Parathyroid adenoma (tissue), 2 donors: ENCODE results near the gene XPC.
A peak's percentile ranks its signal among the peaks of the same experiment; 100 is the strongest.

Source experiments
- H2AFZ ChIP-seq: fragments of 300-600 bp; sonication (generic); one replicate; pipeline ENCODE4 v1.7.0; 2017; ENCODE audit warnings: antibody characterized with exemption, mild to moderate bottlenecking
- H3K27ac ChIP-seq: fragments of 300-600 bp; sonication (generic); one replicate; pipeline ENCODE4 v1.7.0; 2017
- H3K27me3 ChIP-seq: fragments of 300-600 bp; sonication (generic); one replicate; pipeline ENCODE4 v1.7.0; 2017; ENCODE audit warnings: low read length; ENCODE audit not compliant: control insufficient read depth, insufficient read depth
- H3K36me3 ChIP-seq: fragments of 300-600 bp; sonication (generic); one replicate; pipeline ENCODE4 v1.7.0; 2017; ENCODE audit warnings: low read length; ENCODE audit not compliant: control insufficient read depth, insufficient read depth
- H3K4me1 ChIP-seq: fragments of 300-600 bp; sonication (generic); one replicate; pipeline ENCODE4 v1.7.0; 2017; ENCODE audit warnings: control low read depth
- H3K4me2 ChIP-seq: fragments of 300-600 bp; sonication (generic); one replicate; pipeline ENCODE4 v1.7.0; 2017; ENCODE audit warnings: low read length
- H3K4me3 ChIP-seq: fragments of 300-600 bp; sonication (generic); one replicate; pipeline ENCODE4 v1.7.0; 2017; ENCODE audit warnings: low read depth, low read length
- H3K79me2 ChIP-seq: fragments of 300-600 bp; sonication (generic); one replicate; pipeline ENCODE4 v1.7.0; 2017; ENCODE audit warnings: control low read depth
- H3K9ac ChIP-seq: fragments of 300-600 bp; sonication (generic); one replicate; pipeline ENCODE4 v1.7.0; 2017; ENCODE audit warnings: mild to moderate bottlenecking
- H3K9me3 ChIP-seq: fragments of 300-600 bp; sonication (generic); one replicate; pipeline ENCODE4 v1.7.0; 2017; ENCODE audit warnings: low read length; ENCODE audit not compliant: control insufficient read depth
- CTCF ChIP-seq: fragments of 300-600 bp; sonication (generic); IDR thresholded peaks from one replicate; pipeline ENCODE4 v1.7.0; 2017; ENCODE audit warnings: antibody characterized with exemption, mild to moderate bottlenecking
- donor health status: primary hyperparathyroidism.

XPC gene

GRCh38 chr3:14186854-14187458 lies 8.6 kb upstream of the XPC start:
- no peaks in the 10 kb centered on the region for H3K36me3 ChIP-seq
- no peak for TF ChIP-seq CTCF
- H3K4me3 ChIP-seq, result no peak overlapping the region
- no peaks in the 10 kb centered on the region for H3K4me1 ChIP-seq
- H3K9ac ChIP-seq, result no peak overlapping the region
- no peak overlapping the region for H2AFZ ChIP-seq
- no peaks in the 10 kb centered on the region for H3K9me3 ChIP-seq
- H3K27ac ChIP-seq, result no peak overlapping the region
- no peak overlapping the region for H3K4me2 ChIP-seq
- H3K79me2 ChIP-seq, result peaks cover 14% of the 10 kb centered on the region
- H3K27me3 ChIP-seq, result no peaks in the 10 kb centered on the region

GRCh38 chr3:14183015-14183577 lies 4.7 kb upstream of the XPC start:
- no peaks in the 10 kb centered on the region for H3K36me3 ChIP-seq
- no peak overlapping the region for H3K9ac ChIP-seq
- no peak overlapping the region for H3K4me2 ChIP-seq
- H3K79me2 ChIP-seq, result peaks cover 1% of the 10 kb centered on the region
- no peak for TF ChIP-seq CTCF
- no peak overlapping the region for H3K27ac ChIP-seq
- H2AFZ ChIP-seq, result no peak overlapping the region
- H3K9me3 ChIP-seq, result no peaks in the 10 kb centered on the region
- H3K27me3 ChIP-seq, result no peaks in the 10 kb centered on the region
- no peaks in the 10 kb centered on the region for H3K4me1 ChIP-seq
- no peak overlapping the region for H3K4me3 ChIP-seq

DNA sequence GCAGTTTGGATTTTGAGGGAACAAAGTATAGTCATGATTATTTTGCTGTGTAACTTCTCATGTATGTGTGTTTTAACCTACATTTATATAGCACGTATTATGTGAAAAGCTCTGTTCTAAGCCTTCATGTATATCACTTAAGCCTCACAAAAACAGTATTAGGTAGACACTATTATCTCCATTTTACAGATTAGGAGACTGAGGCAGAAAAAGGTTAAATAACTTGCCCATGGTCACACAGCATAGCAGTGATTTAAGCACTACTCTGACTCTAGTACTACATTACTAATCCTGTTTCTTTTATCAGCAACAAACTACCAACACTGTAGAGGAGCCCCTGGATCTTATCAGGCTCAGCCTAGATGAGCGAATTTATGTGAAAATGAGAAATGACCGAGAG lies 2.9 kb upstream of the XPC start:
- Histone ChIP-seq H3K4me2 (no peak overlapping the region), H3K36me3 (no peaks in the 10 kb centered on the region), H3K4me3 (no peak overlapping the region), H3K9me3 (no peaks in the 10 kb centered on the region), H3K27me3 (no peaks in the 10 kb centered on the region), H3K9ac (no peak overlapping the region), H2AFZ (no peak overlapping the region), H3K4me1 (peaks cover 4% of the 10 kb centered on the region), H3K79me2 (peaks cover 16% of the 10 kb centered on the region), H3K27ac (no peak overlapping the region)
- no peak for TF ChIP-seq CTCF

GRCh38 chr3:14179795-14180194 lies 1.4 kb upstream of the XPC start:
- H2AFZ ChIP-seq, result no peak overlapping the region
- no peaks in the 10 kb centered on the region for H3K27me3 ChIP-seq
- no peak overlapping the region for H3K9ac ChIP-seq
- H3K27ac ChIP-seq, result no peak overlapping the region
- no peaks in the 10 kb centered on the region for H3K9me3 ChIP-seq
- H3K4me3 ChIP-seq, result no peak overlapping the region
- no peak overlapping the region for H3K4me2 ChIP-seq
- H3K4me1 ChIP-seq, result peaks cover 4% of the 10 kb centered on the region
- peaks cover 26% of the 10 kb centered on the region for H3K79me2 ChIP-seq
- no peak for TF ChIP-seq CTCF
- no peaks in the 10 kb centered on the region for H3K36me3 ChIP-seq

DNA sequence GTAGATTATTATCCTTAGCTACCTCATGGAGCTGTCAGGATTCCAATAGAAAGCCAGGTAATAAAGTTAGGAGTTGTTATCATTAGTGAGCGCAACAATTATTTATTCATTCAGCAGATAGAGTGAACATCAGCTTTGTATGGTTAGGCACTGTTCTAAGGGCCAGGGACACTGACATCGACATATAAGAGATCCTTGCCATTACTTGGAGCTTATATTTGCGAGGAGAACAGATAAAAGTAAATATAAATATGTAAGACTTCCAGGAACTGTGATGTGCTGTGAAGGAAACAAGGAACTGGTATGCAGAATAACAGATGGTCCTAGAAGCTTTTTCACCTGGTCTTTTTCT lies 689 bp upstream of the XPC start:
- peaks cover 4% of the 10 kb centered on the region for H3K4me1 ChIP-seq
- no peak for TF ChIP-seq CTCF
- H3K27ac ChIP-seq, result peak overlapping the region; percentile 89

More for the DNA sequence above, 689 bp upstream of the XPC start:
- Histone ChIP-seq H3K27me3 (no peaks in the 10 kb centered on the region), H3K36me3 (no peaks in the 10 kb centered on the region), H3K4me2 (peak overlapping the region; percentile 90), H3K79me2 (peaks cover 26% of the 10 kb centered on the region), H3K9me3 (no peaks in the 10 kb centered on the region), H3K4me3 (peak overlapping the region; percentile 84), H2AFZ (peak overlapping the region; percentile 95), H3K9ac (no peak overlapping the region)
